Natural killer cell (primary cell): Measurements from ENCODE around the gene MBP. TPM values are rescaled to one million over a fixed set of nuclear protein-coding genes. Genes with fewer than 3 reads are reported as not detected.

Experiments used
- ATAC-seq, 3 donors: fragments of 150-1000 bp in 2 of 3; fragments of 200-7000 bp in 1 of 3; cut with Tn5 transposase; 1 replicate in 1 of 3; 2 replicates in 2 of 3; pipeline ENCODE4 v1.10.0; 2021; ENCODE audit warnings: mild to moderate bottlenecking in 2 of 3, moderate library complexity in 2 of 3
- DNase-seq, 2 donors: peaks; one replicate each; pipeline versions ENCODE4 v3.0.0 to v3.0.0-alpha.2; 2013 to 2021; ENCODE audit warnings: mixed read lengths in 1 of 2
- H3K27ac ChIP-seq: one replicate; pipeline ENCODE4 v1.5.1; 2013; ENCODE audit warnings: mild to moderate bottlenecking, low read length
- H3K27me3 ChIP-seq: one replicate; pipeline ENCODE4 v1.6.1; 2013; ENCODE audit warnings: low read length; ENCODE audit not compliant: control insufficient read depth, insufficient read depth
- H3K36me3 ChIP-seq: one replicate; pipeline ENCODE4 v1.6.1; 2013; ENCODE audit warnings: low read length; ENCODE audit not compliant: control insufficient read depth, insufficient read depth
- H3K4me1 ChIP-seq: one replicate; pipeline ENCODE4 v1.6.1; 2013; ENCODE audit warnings: low read length; ENCODE audit not compliant: control insufficient read depth, insufficient read depth
- H3K4me3 ChIP-seq: one replicate; pipeline ENCODE4 v1.5.1; 2013; ENCODE audit warnings: low read length
- H3K9me3 ChIP-seq: one replicate; pipeline ENCODE4 v1.6.1; 2013; ENCODE audit warnings: low read length; ENCODE audit not compliant: control insufficient read depth, insufficient read depth
- H3K27ac Mint-ChIP-seq, 2 donors: one replicate each; pipeline ENCODE4 v1.8.0; 2022; ENCODE audit warnings: mild to moderate bottlenecking in 2 of 2, mixed read lengths in 2 of 2, moderate library complexity in 1 of 2
- H3K27me3 Mint-ChIP-seq, 2 donors: one replicate each; pipeline ENCODE4 v1.8.0; 2022; ENCODE audit warnings: low read depth in 2 of 2, mixed read lengths in 2 of 2
- H3K36me3 Mint-ChIP-seq: one replicate; pipeline ENCODE4 v1.8.0; 2022; ENCODE audit warnings: mixed read lengths
- H3K4me1 Mint-ChIP-seq, 2 donors: one replicate each; pipeline ENCODE4 v1.8.0; 2022; ENCODE audit warnings: mixed read lengths in 2 of 2
- H3K4me3 Mint-ChIP-seq: one replicate; pipeline ENCODE4 v1.8.0; 2022; ENCODE audit warnings: mild to moderate bottlenecking, moderate library complexity, mixed read lengths
- H3K9me3 Mint-ChIP-seq, 2 donors: one replicate each; pipeline ENCODE4 v1.8.0; 2022; ENCODE audit warnings: mixed read lengths in 2 of 2
- CTCF ChIP-seq: fragments of 200-600 bp; IDR thresholded peaks from one replicate; pipeline ENCODE4 v1.8.0; 2022; ENCODE audit warnings: antibody characterized with exemption
- WGBS: methylation state at CpG from one replicate; pipeline ENCODE4 v1.1.7; 2013; ENCODE audit warnings: missing lambda C conversion rate; ENCODE audit not compliant: insufficient coverage; 5-methylcytosine and 5-hydroxymethylcytosine counted together
- intact Hi-C: fragments of 100-400 bp; cut with micrococcal nuclease; formaldehyde crosslinking; loops from one replicate; pipeline ENCODE4 v1.14.2; 2022
- total RNA-seq, 4 donors: library from RNA; stranded (reverse); fragments of 120-200 nt in 1 of 4; gene quantifications; one replicate each; pipeline versions ENCODE4 v1.2.3 to v1.2.4, GENCODE V29; 2013 to 2022

Gene MBP
- total RNA-seq, 3 donors from 2014 or later (not counting 1 experiment from before 2014, with no cell fraction given), result 183 to 344 (median 325) TPM

GRCh38 chr18:77012120-77012519 lies 120.5 kb downstream of the MBP start:
- Histone ChIP-seq H3K27ac (no peak overlapping the region), H3K9me3 (no peaks in the 10 kb centered on the region), H3K36me3 (peaks cover 82% of the 10 kb centered on the region), H3K27me3 (no peaks in the 10 kb centered on the region), H3K4me1 (peaks cover 42% of the 10 kb centered on the region), H3K4me3 (no peak overlapping the region)
- Mint-ChIP-seq H3K36me3 (peaks cover 8% of the 10 kb centered on the region), H3K4me3 (no peak overlapping the region), H3K4me1 (peaks cover 71 to 82% of the 10 kb centered on the region in 2 donors), H3K9me3 (no peaks in the 10 kb centered on the region), H3K27ac (peak overlapping the region; percentile 10 to 86), H3K27me3 (no peaks in the 10 kb centered on the region)
- no peak for TF ChIP-seq CTCF
- ATAC-seq (no peak), DNase-seq (no peak)
- 90% methylated on average over 8 of the region's 8 CpGs for WGBS
- intact Hi-C loops, result no loop called here

DNA sequence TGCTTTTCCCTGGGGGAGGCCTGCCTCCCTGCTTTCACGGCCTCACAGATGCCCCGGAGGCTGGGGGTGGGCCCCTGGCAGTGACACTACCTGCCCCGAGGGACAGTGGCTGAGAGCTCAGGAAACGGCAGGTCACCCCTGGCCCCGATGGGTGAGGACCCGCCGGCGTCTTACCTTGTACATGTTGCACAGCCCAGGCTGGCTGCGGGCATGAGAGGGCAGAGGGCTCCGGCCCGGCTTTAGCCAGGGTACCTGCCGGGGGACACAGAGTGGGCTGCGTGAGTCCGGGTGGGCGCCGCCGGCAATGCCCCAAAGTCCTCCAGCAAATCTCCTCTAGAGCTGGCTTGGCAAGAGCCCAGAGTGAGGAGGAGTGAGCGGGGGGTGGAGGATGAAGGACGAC lies 122.9 kb downstream of the MBP start:
- Mint-ChIP-seq H3K27me3 (no peaks in the 10 kb centered on the region), H3K36me3 (peaks cover 8% of the 10 kb centered on the region), H3K4me3 (peak overlapping the region; percentile 3), H3K9me3 (no peaks in the 10 kb centered on the region), H3K4me1 (peaks cover 73 to 78% of the 10 kb centered on the region in 2 donors), H3K27ac (peak overlapping the region; percentile 86)
- H3K36me3 ChIP-seq, result peaks cover 67% of the 10 kb centered on the region
- no peaks in the 10 kb centered on the region for H3K27me3 ChIP-seq
- no peaks in the 10 kb centered on the region for H3K9me3 ChIP-seq
- intact Hi-C loops, result no loop called here
- DNase-seq (no peak), ATAC-seq (no peak)
- TF ChIP-seq CTCF, result no peak
- peaks cover 67% of the 10 kb centered on the region for H3K4me1 ChIP-seq
- no peak overlapping the region for H3K27ac ChIP-seq
- WGBS, result 83% methylated on average over 19 of the region's 19 CpGs
- H3K4me3 ChIP-seq, result no peak overlapping the region

DNA sequence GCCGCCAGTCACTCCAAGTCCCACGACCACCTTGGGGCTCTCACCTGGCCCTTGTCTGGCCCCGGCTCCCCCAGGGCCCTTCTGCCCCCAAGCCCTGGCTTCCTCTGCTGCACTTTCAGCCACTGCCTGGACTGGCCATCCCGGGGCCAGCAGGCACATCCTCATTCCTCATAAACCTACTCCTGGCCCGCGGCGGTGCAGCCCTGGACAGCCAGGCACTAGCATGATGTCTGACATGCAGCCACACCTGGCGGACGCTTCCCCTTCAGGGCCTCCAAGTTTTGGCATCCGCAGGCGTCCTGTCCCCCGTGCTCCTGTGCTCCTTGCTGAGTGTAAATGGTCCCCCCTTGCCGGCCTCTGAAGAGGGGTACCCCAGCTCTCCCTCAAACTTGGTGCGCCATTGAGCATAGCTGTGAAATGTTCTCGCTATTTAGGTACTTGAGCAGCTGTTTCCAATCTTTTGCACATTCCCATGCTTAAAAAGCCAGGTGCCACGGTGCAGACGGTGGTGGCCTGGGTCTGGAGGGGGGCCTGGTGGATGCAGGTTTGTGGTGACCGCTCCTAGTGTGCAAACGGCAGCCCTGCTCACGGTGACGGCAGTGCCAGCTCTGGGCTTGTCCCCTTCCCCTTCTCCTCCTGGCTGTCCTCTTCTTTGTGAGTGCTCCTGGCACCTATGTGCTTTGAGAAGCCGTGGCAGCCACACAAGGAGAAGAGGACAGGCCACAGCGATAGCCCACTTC lies 123.8 kb downstream of the MBP start:
- Mint-ChIP-seq H3K27me3 (no peaks in the 10 kb centered on the region), H3K4me3 (no peak overlapping the region), H3K27ac (peak overlapping the region; percentile 86), H3K4me1 (peaks cover 77 to 87% of the 10 kb centered on the region in 2 donors), H3K36me3 (peaks cover 8% of the 10 kb centered on the region), H3K9me3 (no peaks in the 10 kb centered on the region)
- Histone ChIP-seq H3K4me1 (peaks cover 69% of the 10 kb centered on the region), H3K9me3 (no peaks in the 10 kb centered on the region), H3K27me3 (no peaks in the 10 kb centered on the region), H3K27ac (no peak overlapping the region), H3K36me3 (peaks cover 59% of the 10 kb centered on the region), H3K4me3 (no peak overlapping the region)
- TF ChIP-seq CTCF, result no peak
- no peak for DNase-seq
- intact Hi-C loops, result no loop called here
- 91% methylated on average over 23 of the region's 23 CpGs for WGBS
- ATAC-seq, result no peak

- 93% methylated on average over 13 of the region's 13 CpGs for WGBS
- H3K9me3 Mint-ChIP-seq, result no peaks in the 10 kb centered on the region
- Histone ChIP-seq H3K4me1 (peaks cover 68% of the 10 kb centered on the region), H3K9me3 (no peaks in the 10 kb centered on the region), H3K27ac (no peak overlapping the region), H3K27me3 (no peaks in the 10 kb centered on the region), H3K4me3 (no peak overlapping the region), H3K36me3 (peaks cover 51% of the 10 kb centered on the region)
- no peak for ATAC-seq
- no peak for DNase-seq
- no peaks in the 10 kb centered on the region for H3K27me3 Mint-ChIP-seq
- H3K4me3 Mint-ChIP-seq, result peak overlapping the region; percentile 6
- intact Hi-C loops, result no loop called here
- TF ChIP-seq CTCF, result no peak
- peaks cover 8% of the 10 kb centered on the region for H3K36me3 Mint-ChIP-seq
- peak overlapping the region; percentile 71 to 86 for H3K27ac Mint-ChIP-seq
- peaks cover 75 to 87% of the 10 kb centered on the region in 2 donors for H3K4me1 Mint-ChIP-seq
Measured at GRCh38 chr18:77008006-77008405, 124.6 kb downstream of the MBP start.
